AG04449 (cell line): ENCODE measurements around the gene TNKS1BP1.
A peak's percentile ranks its signal among the peaks of the same experiment; 100 is the strongest.

Experiments used
- CTCF ChIA-PET: fragments of 350-600 bp; formaldehyde crosslinking; extraction: SDS; loops from one replicate; lab custom pipeline; 2021; ENCODE audit warnings: antibody characterized with exemption; lab: Yijun Ruan, JAX
- POLR2A ChIA-PET: fragments of 400-600, 350-600 bp; formaldehyde crosslinking; extraction: SDS; loops from one replicate; lab custom pipeline; 2020; ENCODE audit warnings: antibody characterized with exemption, inconsistent platforms; lab: Yijun Ruan, JAX
- DNase-seq: peaks from one replicate; pipeline ENCODE4 v3.0.0-alpha.2; 2010; ENCODE audit warnings: low read depth, low spot score
- H3K4me3 ChIP-seq: 2 replicates; pipeline ENCODE4 v1.5.1; 2011; ENCODE audit warnings: low read depth, mild to moderate bottlenecking, control low read depth, low read length
- TF ChIP-seq, protein P1 (sequence below): IDR thresholded peaks from one replicate; pipeline ENCODE4 v1.5.1; 2011; ENCODE audit warnings: mild to moderate bottlenecking, moderate library complexity, low read length, control low read depth, inconsistent platforms; ENCODE audit not compliant: insufficient read depth; ENCODE audit errors: missing control alignments

TNKS1BP1 gene, protein sequence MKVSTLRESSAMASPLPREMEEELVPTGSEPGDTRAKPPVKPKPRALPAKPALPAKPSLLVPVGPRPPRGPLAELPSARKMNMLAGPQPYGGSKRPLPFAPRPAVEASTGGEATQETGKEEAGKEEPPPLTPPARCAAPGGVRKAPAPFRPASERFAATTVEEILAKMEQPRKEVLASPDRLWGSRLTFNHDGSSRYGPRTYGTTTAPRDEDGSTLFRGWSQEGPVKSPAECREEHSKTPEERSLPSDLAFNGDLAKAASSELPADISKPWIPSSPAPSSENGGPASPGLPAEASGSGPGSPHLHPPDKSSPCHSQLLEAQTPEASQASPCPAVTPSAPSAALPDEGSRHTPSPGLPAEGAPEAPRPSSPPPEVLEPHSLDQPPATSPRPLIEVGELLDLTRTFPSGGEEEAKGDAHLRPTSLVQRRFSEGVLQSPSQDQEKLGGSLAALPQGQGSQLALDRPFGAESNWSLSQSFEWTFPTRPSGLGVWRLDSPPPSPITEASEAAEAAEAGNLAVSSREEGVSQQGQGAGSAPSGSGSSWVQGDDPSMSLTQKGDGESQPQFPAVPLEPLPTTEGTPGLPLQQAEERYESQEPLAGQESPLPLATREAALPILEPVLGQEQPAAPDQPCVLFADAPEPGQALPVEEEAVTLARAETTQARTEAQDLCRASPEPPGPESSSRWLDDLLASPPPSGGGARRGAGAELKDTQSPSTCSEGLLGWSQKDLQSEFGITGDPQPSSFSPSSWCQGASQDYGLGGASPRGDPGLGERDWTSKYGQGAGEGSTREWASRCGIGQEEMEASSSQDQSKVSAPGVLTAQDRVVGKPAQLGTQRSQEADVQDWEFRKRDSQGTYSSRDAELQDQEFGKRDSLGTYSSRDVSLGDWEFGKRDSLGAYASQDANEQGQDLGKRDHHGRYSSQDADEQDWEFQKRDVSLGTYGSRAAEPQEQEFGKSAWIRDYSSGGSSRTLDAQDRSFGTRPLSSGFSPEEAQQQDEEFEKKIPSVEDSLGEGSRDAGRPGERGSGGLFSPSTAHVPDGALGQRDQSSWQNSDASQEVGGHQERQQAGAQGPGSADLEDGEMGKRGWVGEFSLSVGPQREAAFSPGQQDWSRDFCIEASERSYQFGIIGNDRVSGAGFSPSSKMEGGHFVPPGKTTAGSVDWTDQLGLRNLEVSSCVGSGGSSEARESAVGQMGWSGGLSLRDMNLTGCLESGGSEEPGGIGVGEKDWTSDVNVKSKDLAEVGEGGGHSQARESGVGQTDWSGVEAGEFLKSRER (N-terminal part only)

DNA sequence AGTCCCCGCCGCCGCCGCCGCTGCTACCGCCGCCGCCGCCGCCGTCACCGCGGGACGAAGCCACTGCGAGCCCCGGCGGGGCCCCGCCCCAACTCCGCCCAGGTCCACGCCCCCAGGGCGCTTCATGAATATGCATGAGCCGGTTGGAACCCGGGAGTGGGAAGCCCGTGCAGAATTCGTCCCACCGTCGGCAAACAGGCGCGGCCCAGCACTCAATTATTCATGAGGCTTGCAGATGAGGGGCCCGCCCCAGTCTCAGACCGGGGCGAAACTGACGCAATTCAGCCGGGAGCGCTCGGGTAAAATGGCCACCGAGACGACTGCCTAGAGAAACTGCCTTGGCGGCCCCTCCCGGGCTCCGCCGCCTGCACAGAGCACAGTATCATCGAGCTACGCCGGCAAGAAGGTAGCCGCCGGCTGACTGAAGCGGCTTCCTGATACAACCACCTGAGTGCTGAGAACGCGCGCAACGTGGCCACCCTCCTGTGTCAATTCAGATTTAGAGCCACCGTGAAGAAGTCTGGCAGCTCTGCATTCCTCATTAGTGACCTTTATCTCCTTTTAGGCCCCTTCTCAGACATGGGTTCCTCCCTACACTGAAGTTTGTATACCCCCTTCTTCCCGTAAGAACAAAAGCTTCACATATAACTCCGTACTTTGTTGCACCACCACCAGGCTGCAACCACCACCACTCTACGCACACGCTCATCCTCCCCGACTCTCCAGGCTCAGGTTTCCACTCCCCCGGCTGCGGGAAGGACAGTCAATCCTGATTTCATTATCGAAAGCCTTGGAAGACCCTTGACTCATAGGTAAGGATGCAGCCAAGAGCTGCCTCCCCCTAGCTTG lies at the start of gene TNKS1BP1:
TSS of gene TNKS1BP1 (minus strand) at position 67 of the 849 bp plus-strand sequence. CDS start 3,067 bp downstream, outside the sequence.
- DNase-seq = peak; percentile 88
- CTCF ChIA-PET = interaction anchor here (0.6 to 2.2 kb wide), 15 partner anchors 10 to 406 kb away, joined by 3 to 8 read pairs (median 3); partner anchors contain the start of genes P2RX3 and RTN4RL2
- H3K4me3 ChIP-seq = peak within 1 kb of the TSS; percentile 90
- POLR2A ChIA-PET = interaction anchor here (1.1 to 3.2 kb wide), 4 partner anchors 9 to 21 kb away, joined by 3 to 20 read pairs (median 4); partner anchors contain the start of gene SSRP1
- TF ChIP-seq, protein P1, sequence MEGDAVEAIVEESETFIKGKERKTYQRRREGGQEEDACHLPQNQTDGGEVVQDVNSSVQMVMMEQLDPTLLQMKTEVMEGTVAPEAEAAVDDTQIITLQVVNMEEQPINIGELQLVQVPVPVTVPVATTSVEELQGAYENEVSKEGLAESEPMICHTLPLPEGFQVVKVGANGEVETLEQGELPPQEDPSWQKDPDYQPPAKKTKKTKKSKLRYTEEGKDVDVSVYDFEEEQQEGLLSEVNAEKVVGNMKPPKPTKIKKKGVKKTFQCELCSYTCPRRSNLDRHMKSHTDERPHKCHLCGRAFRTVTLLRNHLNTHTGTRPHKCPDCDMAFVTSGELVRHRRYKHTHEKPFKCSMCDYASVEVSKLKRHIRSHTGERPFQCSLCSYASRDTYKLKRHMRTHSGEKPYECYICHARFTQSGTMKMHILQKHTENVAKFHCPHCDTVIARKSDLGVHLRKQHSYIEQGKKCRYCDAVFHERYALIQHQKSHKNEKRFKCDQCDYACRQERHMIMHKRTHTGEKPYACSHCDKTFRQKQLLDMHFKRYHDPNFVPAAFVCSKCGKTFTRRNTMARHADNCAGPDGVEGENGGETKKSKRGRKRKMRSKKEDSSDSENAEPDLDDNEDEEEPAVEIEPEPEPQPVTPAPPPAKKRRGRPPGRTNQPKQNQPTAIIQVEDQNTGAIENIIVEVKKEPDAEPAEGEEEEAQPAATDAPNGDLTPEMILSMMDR = no peak

DNA sequence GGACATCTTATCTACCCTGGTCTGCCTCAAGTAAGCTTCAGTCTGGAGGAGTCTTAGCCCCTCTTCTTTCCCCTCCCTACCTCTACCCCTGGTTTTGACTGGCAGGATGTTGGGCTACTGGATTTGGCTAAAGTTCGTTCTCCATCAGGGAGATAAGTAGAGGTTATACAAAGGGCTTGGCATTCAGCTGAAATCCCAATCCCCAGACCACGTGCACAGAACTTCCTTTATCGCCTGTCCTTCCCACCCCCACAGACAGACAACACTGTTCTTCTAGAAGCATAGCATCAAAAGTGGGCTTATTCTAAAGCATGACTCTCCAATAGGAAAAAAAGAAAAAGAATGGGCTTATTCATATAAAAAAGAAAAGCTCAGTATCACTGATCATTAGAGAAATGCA lies 48.4 kb upstream of the TNKS1BP1 start:
- TF ChIP-seq, protein P1 = no peak
- H3K4me3 ChIP-seq = no peak overlapping the region
- DNase-seq = no peak
- CTCF ChIA-PET = interaction anchor here (0.9 to 2.2 kb wide), 4 partner anchors 10 to 269 kb away, joined by 3 to 6 read pairs (median 4); no protein-coding TSS in a partner anchor
- POLR2A ChIA-PET = interaction anchor here (0.7 kb wide), 1 partner anchor 178 kb away, joined by 3 read pairs; no protein-coding TSS in a partner anchor

DNA sequence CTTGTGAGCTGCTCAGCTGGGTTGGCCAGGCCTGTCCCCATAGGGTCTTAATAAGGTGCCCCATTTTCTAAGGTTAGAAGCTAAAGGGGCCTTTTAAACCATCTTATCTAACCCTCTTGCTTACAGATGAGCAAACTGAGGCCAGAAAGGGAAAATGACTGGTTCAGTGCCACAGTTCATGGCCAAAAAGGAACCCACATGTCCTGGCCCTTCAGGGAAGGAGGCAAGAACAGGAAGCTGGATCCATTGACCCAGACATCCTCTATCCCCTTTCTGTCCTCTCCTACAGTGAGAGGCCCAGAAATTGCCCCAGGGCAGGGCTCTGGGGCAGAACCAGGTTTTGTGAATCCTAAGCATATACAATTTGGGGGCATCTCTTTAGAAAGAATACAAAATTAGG lies 46.2 kb upstream of the TNKS1BP1 start:
- TF ChIP-seq, protein P1 = no peak
- DNase-seq = no peak
- ChIA-PET CTCF (interaction anchor here (0.7 to 1.6 kb wide), 3 partner anchors 18 to 188 kb away, joined by 3 to 7 read pairs (median 4); no protein-coding TSS in a partner anchor), POLR2A (no interaction called here)
- H3K4me3 ChIP-seq = no peak overlapping the region

DNA sequence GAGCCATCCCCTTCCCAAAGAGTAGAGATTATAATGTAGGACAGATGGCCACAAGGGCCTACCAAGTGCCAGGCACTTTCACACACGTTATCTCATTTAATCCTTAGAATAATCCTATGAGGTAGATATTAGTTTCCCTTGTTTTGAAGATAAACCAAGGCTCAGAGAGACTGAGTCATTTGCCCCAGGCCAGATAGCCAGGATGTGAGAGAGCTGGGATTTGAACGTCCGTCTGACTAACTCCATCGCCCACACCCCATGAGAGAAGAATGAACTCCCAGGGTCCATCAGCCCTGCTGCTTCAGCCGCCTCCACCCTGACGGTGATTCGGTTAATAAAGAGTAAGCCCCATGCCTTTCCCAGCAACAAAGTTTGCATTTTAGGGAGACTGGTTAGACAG lies 45.5 kb upstream of the TNKS1BP1 start:
- CTCF ChIA-PET = interaction anchor here (1.6 kb wide), 1 partner anchor 18 kb away, joined by 7 read pairs; no protein-coding TSS in a partner anchor

DNA sequence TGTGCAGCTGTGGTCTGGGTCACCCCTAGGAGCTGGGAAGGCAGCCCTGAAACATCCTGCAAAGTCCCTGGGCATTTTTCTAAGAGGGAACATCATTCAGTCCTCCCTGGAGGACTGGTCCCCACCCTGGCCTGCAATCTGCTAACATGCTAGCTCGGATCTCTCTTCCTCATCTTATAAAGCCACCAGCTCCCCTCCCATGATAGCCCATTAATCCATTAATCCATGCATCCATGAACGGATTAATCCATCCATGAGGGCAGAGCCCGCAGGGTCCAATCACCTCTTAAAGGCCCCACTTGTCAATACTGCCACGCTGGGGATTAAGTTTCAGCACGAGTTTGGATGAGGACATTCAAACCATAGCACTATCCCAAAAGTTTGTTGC lies 44.1 kb upstream of the TNKS1BP1 start:
- TF ChIP-seq, protein P1 = no peak
- ChIA-PET CTCF (interaction anchor here (1.3 to 1.6 kb wide), 2 partner anchors 16 to 23 kb away, joined by 3 to 6 read pairs; no protein-coding TSS in a partner anchor), POLR2A (no interaction called here)
- no peak for DNase-seq
- H3K4me3 ChIP-seq = no peak overlapping the region

More for the DNA sequence above, 45.5 kb upstream of the TNKS1BP1 start:
- TF ChIP-seq, protein P1 = no peak
- no peak overlapping the region for H3K4me3 ChIP-seq
- no peak for DNase-seq
- POLR2A ChIA-PET = no interaction called here
